HFF-Myc (cell line): ENCODE data around the gene ACAP2.
A peak's percentile ranks its signal among the peaks of the same experiment; 100 is the strongest.
"Not testable (repeated sequence)": the region's sequence is repeated elsewhere in the genome, so short reads cannot be mapped to it uniquely, and the experiment has no call there.

ENCODE experiments used
- DNase-seq: peaks from one replicate; pipeline ENCODE4 v3.0.0-alpha.2; 2011; ENCODE audit warnings: low read depth; ENCODE audit errors: extremely low read depth
- H3K4me3 ChIP-seq: replicated peaks from 2 replicates; pipeline ENCODE4 v1.5.1; 2011; ENCODE audit warnings: low read depth, mild to moderate bottlenecking, control low read depth, low read length
- TF ChIP-seq, protein P1 (sequence below): IDR thresholded peaks from 2 replicates; pipeline ENCODE4 v1.5.1; 2012; ENCODE audit warnings: mild to moderate bottlenecking, low read depth, low read length, control low read depth; ENCODE audit errors: missing control alignments

The ACAP2 gene

GRCh38 chr3:195236076-195236798 lies 206.6 kb downstream of the ACAP2 start:
- H3K4me3 ChIP-seq: no peak overlapping the region
- DNase-seq: no peak
- TF ChIP-seq, protein P1, sequence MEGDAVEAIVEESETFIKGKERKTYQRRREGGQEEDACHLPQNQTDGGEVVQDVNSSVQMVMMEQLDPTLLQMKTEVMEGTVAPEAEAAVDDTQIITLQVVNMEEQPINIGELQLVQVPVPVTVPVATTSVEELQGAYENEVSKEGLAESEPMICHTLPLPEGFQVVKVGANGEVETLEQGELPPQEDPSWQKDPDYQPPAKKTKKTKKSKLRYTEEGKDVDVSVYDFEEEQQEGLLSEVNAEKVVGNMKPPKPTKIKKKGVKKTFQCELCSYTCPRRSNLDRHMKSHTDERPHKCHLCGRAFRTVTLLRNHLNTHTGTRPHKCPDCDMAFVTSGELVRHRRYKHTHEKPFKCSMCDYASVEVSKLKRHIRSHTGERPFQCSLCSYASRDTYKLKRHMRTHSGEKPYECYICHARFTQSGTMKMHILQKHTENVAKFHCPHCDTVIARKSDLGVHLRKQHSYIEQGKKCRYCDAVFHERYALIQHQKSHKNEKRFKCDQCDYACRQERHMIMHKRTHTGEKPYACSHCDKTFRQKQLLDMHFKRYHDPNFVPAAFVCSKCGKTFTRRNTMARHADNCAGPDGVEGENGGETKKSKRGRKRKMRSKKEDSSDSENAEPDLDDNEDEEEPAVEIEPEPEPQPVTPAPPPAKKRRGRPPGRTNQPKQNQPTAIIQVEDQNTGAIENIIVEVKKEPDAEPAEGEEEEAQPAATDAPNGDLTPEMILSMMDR: no peak

DNA sequence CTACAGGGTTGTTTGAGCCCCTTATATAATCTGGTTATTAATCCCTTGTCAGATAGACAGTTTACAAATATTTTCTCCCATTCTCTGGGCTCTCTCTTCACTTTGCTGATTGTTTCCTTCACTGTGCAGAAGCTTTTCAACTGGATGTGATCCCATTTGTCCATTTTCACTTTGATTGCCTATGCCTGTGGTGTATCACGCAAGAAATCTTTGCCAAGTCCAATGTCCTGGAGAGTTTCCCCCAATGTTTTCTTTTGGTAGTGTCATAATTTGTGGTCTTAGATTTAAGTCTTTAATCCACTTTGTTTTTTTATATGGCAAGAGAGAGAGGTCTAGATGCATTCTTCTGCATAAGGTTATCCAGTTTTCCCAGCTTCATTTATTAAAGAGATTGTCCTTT lies 212.6 kb downstream of the ACAP2 start:
- no peak overlapping the region for H3K4me3 ChIP-seq
- TF ChIP-seq, protein P1: no peak
- no peak for DNase-seq

- H3K4me3 ChIP-seq: not testable (repeated sequence)
These were observed 213.9 kb downstream of the ACAP2 start for GRCh38 chr3:195228886-195229285.

DNA sequence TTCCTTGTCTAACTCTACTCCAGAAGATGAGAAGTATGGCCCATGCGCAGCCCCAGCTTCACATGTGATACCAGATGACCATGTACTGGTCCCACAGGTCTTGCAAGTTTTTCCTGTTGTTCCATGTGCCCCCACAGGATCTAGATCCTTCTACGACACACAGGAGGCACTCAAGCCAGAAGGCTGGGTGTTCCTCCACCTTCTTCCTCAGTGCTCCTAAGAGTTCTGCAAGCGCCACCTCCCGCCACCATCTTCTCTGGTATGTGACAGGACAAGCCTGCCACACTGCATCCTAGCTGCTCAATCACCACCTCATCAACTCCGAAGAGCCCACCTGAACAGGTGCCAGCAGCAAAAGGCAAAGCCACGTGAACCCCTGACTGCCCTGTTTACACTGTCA lies 214.9 kb downstream of the ACAP2 start:
- TF ChIP-seq, protein P1: no peak
- DNase-seq: no peak
- H3K4me3 ChIP-seq: no peak overlapping the region

More at GRCh38 chr3:195228886-195229285, 213.9 kb downstream of the ACAP2 start:
- DNase-seq: not testable (repeated sequence)

DNA sequence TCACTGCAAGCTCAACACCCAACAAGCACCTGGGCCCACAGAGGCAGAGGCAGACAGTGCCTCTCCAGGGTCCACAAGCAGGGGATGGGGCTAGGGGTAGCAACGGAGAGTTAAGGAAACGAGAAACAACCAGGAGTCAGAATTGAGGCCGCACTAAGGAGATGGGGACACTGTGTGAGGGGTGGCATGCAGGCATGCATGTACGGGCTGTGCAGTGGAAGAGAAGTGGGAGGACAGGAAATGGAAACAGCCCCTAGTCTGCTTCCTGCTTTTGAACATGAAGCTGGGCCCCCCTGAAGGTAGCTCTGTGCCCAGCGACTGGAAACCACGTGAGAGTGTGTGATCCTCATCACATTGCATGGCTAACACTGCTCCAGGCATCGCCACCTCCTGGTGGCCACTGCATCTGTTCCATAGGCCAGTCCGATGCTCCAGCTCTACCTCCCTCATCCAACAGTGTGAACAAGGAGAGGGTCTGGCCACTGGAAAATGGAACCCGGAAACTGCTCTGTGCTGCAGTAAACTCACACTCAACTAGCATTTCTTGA lies 215.8 kb downstream of the ACAP2 start:
- H3K4me3 ChIP-seq: no peak overlapping the region
- no peak for DNase-seq
- TF ChIP-seq, protein P1: peak; percentile 48

GRCh38 chr3:195226445-195226844 lies 216.4 kb downstream of the ACAP2 start:
- DNase-seq: no peak
- H3K4me3 ChIP-seq: no peak overlapping the region
- TF ChIP-seq, protein P1: no peak

DNA sequence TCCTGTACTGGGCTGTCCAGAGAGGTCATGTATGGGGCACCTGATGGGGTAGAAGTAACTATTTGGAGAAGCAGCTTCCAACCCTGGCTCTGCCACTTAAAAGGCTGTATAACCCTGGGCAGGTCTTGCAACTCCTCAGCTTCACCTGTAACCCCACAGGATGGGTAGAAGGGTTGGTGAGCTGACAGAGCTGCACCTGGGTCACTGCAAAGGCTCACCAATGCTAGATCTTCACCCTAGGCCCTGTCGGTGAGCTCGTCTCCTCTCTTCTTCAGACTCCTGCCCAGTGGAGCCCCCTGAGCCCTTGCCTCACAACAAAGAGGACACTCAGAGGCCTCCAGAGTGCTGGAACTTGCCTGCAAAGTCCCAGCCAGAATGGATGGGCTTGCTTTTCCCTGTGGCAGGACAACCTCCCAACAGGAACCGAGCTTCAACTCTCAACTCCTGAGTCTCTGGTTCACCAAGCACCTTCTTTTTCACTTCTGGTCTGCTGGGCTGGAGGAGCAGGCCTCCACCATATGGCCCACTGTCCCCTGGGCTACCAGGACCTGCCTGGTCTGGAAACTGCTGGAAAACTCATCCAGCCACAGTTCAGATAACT lies 217.7 kb downstream of the ACAP2 start:
- TF ChIP-seq, protein P1: no peak
- no peak for DNase-seq
- no peak overlapping the region for H3K4me3 ChIP-seq
